Endothelial cell of hepatic sinusoid (primary cell): ENCODE data around the gene UPK3A.

Experiments used
- in situ Hi-C: cut with HindIII; loops from 2 replicates; pipeline ENCODE4 v1.10.0; 2017; ENCODE audit warnings: low sequenced_read_pairs

The UPK3A gene

GRCh38 chr22:45284705-45285262, at the start of gene UPK3A:
Gene UPK3A, plus strand, starts transcription at chr22:45284949. Its CDS starts 65 bp downstream, at chr22:45285014.
- in situ Hi-C loops: no loop called here

GRCh38 chr22:45235101-45235777, 49.5 kb upstream of the UPK3A start:
- in situ Hi-C loops: no loop called here

- in situ Hi-C loops: no loop called here
Observed at GRCh38 chr22:45235851-45236342, 48.9 kb upstream of the UPK3A start.

GRCh38 chr22:45237065-45237990, 47.4 kb upstream of the UPK3A start:
- in situ Hi-C loops: no loop called here

DNA sequence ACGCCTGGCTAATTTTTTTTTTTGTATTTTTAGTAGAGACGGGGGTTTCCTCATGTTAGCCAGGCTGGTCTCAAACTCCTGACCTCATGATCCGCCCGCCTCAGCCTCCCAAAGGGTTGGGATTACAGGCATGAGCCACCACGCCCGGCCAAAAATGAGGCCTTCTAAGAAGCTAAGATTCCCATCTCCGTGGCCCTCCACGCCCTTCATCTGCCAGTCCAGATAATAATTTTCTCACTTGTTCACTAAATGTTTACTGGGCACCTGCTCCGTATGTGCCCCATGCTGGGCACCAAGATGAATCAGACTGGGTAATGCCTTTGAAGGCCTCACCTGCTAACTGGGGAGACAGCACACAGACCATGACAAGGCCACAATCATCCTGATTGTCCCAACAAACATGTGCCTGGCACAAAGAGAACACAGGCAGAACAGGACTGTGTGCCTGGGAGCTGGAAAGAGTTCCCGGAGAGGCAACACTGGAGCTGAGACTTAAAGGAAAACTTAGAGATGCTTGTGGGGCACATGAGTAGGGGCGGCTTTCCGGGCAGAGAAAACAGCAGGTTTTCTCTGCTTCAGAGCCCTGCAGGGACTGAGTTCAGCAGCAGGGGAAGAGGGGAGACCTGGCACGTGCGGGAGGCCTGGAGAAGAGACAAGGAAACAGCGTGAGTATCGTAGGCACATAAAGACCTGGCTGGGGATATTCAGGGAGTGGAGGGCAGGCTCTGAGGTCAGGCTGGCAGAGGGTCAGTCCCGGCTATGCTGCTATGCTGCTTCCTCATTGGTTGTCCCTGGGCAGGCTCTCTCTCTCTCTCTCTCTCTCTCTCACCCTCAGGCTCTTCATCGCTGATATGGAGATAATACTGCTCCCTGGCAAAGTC, 46.4 kb upstream of the UPK3A start:
- in situ Hi-C loops: no loop called here

GRCh38 chr22:45238957-45239680, 45.6 kb upstream of the UPK3A start:
- in situ Hi-C loops: no loop called here

DNA sequence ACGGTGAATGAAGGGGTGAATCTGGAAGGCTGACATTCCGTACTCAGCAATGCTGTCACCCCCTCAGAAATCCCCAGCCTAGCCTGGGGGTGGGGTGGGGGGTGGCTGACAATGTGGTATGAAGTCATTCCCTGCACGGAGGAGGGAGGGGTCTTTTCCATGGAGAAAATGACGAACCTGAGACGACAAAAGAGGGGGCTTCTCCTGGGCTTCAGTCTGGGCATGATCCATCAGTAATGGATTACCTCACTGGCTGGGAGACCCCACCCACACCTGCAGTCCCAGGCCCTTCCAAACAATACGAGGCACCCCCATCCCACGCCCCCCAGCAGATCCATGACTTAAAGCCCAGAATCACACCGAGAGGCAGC, 45.1 kb upstream of the UPK3A start:
- in situ Hi-C loops: no loop called here

GRCh38 chr22:45240104-45240809, 44.5 kb upstream of the UPK3A start:
- in situ Hi-C loops: no loop called here

DNA sequence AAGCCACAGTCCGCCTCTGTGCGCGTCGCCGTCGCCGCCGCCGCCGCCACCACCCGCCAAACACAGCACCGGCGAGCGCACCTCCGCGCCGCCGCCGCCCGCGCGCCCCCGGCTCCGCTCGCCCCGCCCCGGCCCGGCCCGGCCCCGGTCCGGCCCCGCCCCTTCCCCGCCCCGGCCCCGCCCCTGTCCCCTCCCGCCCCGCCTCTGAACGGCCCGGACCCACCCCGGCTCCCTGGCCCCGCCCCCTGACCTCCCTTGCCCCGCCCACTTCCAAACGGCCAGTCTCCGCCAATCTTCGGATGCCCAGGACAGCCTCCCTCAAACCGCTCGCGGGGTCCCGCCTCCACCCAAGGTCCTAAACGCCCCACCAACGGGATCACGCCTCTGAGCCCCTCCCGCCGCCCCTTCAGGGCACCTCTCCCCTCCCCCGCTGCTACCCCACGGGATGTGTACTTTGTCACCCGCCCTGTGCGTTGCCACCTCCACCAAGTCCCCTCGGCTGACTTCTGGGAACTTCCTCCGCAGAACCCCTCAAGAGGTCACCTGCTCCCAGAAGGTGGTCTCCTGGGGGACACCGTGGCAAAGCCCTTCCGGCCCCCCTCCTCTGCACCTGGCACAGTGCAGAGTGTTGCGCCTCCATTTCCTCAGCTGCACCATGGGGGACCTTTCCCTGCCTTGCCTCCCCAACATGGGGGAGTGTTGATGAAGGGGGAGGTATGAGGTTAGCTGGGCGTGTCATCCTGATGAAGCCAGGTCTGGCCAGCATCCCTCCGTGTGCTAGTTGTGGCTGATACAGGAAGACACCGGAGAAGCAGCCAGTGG, 43.7 kb upstream of the UPK3A start, which contains the start of gene KIAA0930:
Gene KIAA0930 (minus strand): TSS at position 85 of the 822 bp plus-strand sequence. CDS start 191 bp downstream, outside the sequence.
- in situ Hi-C loops: no loop called here

DNA sequence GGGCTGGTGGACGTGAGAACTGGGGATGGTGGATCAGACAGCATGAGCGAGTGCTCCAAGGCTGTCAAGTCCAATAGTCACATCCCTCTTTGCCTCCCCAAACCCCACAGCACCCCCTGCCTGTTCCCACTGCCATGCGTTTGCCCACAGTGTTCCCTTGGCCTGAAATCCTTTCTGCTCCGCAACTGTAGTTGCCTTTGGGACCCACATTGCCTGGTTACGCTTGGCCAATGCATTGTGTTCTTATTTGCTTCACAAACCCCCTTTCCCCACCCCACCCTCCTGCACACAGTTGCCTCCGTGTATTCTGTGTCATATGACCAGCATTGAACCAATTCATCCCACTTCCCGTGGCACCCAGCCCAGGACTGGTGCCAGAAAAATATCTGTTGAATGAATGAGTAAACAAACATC, 42.0 kb upstream of the UPK3A start:
- in situ Hi-C loops: no loop called here

- in situ Hi-C loops: no loop called here
Observed at GRCh38 chr22:45244916-45245315, 39.8 kb upstream of the UPK3A start.

DNA sequence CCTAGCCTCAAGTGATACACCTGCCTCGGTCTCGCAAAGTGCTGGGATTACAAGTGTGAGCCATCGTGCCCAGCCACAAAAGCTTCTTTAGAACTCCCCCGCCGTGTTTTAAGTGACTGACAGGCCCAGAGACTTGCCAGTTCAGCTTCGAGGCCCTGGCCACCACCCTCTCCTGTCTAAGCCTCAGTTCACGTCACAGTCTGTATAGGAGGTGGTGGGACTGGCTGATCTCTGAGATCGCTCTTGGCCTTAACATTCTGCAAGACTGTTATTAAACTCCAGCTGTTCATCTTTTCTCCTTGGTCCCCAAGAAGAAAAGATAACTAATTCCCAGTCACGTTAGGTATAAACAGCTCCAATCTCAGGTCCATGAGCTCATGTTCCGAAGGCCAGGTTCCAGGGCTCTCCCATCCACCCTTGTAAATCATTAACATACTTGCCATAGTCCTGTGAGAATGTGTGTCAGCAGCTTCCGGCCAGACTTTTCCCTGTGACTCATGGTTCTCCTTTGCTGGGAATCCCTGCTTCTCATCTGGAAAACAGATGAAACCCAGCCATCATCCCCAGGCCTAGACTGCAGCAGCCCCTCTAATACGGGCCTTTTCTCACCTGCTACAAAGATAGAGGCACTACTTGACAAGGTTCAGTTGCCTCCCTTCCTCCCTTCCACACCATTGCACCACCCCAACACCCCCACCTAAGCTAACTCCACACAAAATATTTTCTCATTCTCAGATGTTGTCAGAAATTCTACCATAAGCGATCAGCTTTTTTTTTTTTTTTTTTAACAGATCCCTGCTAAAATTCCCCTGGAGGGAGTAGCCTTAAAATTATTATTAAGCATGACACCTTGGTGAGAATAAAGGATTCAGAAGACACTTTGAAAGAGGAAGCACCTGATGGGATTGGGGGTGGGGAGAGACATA, 38.4 kb upstream of the UPK3A start:
- in situ Hi-C loops: no loop called here

GRCh38 chr22:45248832-45249561, 35.8 kb upstream of the UPK3A start:
- in situ Hi-C loops: no loop called here

- in situ Hi-C loops: no loop called here
Observed at GRCh38 chr22:45251825-45252224, 32.9 kb upstream of the UPK3A start.

DNA sequence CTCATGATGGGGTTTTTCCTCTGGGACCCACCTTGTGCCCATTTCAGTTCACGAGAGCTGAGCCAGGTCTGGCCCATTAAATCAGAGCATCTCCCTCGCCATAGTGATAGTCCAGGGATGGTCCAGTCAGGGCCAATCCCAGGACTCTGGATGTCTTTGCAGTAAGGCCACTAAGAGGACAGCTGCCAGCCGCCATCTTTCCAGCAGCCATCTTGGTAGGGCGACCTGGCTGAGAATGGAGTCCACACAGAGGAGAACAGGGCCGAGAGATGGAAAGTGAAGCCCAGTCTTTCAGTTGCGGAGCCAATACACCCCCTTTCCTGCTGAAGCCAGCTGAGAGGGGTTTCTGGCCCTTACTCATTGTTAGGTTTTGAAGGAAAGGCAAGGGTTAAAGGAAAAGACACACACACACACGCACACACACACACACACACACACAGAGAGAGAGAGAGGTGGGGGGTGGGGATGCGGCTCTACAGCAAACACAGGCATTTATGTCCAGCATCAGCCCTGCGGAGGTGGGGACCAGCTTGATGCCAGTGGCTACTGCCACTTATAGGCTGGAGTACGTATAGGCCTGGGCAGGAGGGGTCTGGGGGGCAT, 31.6 kb upstream of the UPK3A start:
- in situ Hi-C loops: no loop called here

DNA sequence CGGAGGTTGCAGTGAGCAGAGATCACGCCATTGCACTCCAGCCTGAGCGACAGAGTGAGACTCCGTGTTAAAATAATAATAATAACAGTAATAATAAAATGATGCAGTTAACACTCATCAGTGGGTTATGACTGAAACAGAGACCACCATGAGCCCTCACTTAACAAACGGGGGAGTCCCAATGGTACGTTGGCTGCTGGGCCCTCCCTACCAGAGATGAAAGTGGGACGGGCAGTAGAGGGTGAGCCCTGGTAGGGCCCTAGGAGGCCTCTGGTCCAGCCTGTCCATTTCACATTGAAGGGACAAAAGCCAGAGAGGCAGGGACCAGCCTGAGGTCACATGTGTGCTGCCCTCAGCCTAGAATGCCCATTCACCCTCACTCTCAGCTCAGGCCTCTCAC, 30.4 kb upstream of the UPK3A start:
- in situ Hi-C loops: no loop called here
